HG03378 (cell line): ENCODE results near the gene BAZ1B.
"Not testable (repeated sequence)": the region's sequence is repeated elsewhere in the genome, so short reads cannot be mapped to it uniquely, and the experiment has no call there.

Experiments used
- ATAC-seq: cut with Tn5 transposase; IDR thresholded peaks from one replicate; pipeline ENCODE4 v1.9.1; 2021; ENCODE audit warnings: mild to moderate bottlenecking, moderate library complexity; ENCODE audit not compliant: unreplicated experiment

Gene BAZ1B

GRCh38 chr7:73429622-73430505 is 92.2 kb downstream of the BAZ1B start:
- ATAC-seq: no peak

DNA sequence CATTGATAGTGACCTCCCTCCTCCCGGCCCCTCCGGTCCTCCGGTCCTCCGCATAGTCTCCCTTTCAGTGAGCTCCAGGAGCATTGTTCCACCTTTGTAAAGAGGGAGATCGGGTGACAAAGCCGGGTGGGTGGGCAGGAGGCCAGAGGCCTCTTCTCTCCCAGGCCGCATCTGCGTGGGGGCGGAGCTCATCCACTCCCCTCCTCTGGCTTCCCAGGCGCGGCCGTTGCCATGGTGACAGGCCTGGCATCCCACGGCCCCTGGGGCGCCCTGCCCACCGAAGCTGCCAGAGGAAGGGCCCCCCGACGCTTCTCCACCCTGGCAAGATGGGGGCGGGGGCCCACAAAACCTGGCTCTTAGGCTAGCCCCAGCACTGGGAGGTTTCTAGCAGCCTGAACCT is 92.9 kb downstream of the BAZ1B start:
- ATAC-seq: no peak

- no peak for ATAC-seq
These were observed 93.9 kb downstream of the BAZ1B start for GRCh38 chr7:73427902-73428787.

DNA sequence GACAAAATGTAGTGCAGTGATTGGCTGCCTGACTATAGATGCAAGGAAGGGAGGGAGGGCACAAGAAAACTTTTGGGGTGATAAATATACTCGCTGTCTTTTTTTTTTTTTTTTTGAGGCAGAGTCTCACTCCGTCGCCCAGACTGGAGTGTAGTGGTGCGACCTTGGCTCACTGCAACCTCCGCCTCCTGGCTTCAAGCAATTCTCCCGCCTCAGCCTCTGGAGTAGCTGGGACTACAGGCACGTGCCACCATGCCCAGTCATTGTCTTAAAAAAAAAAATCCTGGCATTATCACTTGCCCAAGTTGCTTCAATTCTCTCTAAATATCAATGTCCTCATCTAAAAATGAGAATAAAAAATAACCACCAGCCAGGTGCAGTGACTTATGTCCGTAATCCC is 96.1 kb downstream of the BAZ1B start:
- ATAC-seq: no peak

GRCh38 chr7:73425356-73425983 is 96.6 kb downstream of the BAZ1B start:
- no peak for ATAC-seq

DNA sequence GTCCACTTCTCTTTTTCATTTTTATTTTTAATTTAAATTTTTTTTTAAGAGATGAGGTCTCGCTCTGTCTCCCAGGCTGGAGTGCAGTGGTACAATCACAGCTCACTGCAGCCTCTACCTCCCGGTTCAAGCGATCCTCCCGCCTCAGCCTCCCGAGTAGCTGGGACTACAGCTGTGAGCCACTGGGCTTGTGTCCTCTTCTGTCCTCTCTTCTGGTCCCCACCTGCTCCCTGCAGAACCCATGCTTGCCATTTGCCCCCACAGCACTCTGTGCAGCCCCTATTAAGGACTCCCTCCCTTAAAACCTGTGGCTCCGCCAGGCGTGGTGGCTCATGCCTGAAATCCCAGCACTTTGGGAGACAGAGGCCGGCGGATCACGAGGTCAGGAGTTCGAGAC is 97.6 kb downstream of the BAZ1B start:
- no peak for ATAC-seq

- ATAC-seq: no peak
These were observed 98.3 kb downstream of the BAZ1B start for GRCh38 chr7:73423519-73424488.

DNA sequence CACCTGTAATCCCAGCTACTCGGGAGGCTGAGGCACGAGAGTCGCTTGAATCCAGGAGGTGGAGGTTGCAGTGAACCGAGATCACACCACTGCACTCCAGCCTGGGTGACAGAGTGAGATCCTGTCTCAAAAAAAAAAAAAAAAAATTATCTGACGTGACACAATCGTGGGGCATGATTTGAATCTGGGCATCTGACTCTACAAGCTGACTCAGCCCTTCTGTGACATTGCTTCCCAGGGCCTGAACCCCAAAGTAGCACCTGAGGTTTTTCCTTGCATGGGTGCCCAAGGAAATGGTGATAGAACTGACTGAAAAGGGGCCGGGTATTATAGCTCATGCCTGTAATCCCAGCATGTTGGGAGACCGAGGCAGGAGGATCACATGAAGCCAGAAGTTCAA is 101.5 kb downstream of the BAZ1B start:
- ATAC-seq: not testable (repeated sequence)

DNA sequence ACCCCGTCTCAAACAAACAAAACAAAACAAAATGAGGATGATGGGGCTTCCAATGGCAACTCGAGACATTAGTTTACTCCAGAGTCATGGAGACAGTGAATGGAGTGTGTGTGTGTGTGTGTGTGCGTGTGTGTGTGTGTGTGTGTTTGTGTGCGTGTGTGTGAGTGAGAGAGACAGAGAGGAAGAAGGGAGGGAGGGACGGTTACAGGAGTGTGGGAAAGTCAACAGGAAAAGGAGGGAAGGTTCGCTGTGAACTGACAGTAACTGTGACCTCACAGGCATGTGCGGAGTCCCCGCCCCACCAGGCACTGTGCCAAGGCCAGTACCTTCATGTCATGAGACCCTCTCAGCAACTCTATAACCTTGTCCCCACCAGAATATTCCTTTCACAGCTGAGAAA is 102.1 kb downstream of the BAZ1B start:
- ATAC-seq: not testable (repeated sequence)

- no peak for ATAC-seq
These were observed 103.9 kb downstream of the BAZ1B start for GRCh38 chr7:73418113-73418703.

GRCh38 chr7:73410541-73411131 is 111.5 kb downstream of the BAZ1B start:
- not testable (repeated sequence) for ATAC-seq

DNA sequence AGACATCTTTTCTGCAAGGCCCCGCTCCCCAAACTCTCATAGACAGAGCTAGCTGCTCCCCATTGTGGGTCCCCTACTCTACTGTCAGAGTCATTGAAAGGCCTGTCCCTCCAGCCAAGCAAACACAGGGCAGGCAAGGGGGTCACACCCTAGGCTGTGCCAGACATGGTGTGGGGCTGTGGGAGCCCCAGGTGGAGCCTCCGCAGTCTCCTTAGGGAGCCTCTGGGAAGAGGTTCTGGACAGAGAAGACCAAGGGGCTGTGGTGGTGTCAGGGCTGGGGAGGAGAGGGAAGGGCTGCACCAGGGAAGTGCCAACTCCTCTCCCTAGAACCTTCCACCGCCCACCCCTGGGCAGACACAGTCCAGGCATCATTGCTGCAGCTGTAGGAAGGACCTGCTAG is 117.2 kb downstream of the BAZ1B start:
- ATAC-seq: not testable (repeated sequence)

DNA sequence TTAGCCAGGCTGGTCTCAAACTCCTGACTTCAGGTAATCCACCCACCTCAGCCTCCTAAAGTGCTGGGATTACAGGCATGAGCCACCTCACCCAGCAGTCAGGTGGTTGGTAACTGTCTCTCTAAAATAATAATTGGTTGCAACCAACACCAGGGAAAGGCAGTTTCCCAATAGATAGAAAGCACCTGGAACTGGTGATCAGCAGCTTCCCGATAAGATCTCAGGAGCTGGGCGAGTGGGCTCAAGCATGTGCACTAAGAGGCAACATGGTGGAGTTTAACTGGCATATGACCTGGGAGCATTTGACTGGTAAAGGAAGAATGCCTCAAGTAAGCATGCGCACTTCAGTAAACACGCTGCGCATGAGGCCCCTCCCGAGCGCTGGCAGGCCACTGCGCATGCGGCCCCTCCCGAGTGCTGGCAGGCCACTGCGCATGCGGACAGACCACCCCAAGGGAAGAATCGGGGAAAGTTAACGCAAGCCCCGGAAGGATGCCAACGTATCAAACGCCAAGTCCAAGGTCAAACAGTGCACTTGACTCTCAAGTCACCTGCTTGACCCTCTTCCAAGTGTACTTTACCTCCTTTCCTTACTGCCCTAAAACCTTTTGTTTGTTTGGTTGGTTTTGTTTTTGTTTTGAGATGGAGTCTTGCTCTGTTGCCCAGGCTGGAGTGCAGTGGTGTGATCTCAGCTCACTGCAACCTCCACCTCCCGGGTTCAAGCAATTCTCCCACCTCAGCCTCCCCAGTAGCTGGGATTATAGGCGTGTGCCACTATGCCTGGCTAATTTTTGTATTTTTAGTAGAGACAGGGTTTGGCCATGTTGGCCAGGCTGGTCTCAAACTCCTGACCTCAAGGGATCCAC is 122.7 kb downstream of the BAZ1B start:
- ATAC-seq: not testable (repeated sequence)

DNA sequence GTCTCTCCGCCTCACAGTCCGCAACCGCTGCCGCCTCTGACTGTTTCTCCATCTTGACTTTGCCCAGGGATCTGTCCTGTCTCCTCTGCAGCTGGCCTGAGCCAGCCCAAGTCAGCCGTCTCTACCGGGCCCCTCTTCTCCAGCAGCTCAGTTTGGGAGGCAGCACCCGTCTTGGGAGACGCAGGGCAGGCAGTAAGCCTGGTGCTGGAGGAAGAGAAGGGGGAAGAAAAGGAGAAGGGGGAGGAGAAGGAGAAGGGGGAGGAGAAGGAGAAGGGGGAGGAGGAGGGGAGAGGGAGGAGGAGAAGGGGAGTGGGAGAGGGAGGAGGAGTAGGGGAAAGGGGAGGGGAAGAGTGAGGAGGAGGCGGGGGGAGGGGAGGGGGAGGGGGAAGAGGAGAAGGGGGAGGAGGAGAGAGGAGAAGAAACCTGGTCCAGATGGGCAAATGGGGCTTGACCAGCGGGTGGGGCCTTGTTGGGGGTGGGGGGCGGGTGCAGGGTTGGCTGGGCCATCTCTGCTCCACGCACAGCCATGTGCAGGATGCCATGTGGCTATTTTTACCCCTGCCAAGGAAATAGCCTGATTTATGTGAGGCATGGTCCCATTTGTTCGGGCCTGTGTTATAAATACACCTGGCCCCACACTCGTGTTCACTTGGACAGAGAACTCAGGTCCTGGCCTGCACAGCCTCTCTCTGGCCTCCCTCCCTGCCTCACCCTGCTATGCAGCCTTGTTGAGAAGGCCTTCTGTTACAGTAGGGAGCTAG is 124.4 kb downstream of the BAZ1B start:
- ATAC-seq: no peak

DNA sequence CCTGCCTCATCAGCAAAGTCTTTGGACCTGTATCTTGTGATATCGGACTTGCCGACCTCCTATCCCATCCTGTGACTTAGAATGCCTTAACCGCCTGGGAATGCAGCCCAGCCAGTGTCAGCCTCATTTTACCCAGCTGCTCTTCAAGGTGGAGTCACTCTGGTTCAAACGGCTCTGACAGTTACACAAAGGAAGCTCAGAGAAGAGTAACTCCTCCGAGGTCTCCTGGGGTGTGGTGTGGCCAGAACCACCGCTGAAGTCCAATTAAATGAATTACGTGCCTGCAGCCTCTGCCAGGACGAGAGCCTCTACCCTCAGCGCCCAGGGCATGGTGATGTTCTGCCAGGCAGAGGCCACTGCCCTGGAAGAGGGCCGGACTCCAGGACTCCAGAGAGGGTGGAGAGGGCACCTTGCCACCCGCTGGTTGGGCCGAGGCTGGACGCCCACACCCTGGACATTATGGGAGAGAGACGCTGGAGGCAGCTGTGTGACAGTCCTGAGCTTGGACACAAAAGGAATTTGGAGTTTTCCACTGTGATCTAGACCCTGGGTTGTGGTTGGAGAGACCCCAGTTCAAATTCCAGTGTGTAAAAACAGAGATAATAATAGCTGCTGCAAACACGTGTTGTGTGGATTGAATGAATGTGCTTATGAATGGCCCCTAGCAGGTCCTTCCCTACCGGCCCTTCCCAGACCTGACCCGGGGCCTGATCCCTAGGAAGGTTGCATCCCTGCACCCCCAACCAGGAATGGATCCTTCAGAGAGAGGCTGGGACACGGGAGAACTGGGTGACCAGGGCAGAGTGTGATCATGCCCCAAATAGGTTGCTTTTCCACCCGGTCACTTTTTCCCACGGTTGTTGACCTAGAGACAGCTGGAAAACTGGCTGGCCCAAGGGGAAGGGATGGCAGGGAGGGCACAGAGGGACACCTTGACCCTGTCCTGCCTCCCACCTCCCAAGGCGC is 126.3 kb downstream of the BAZ1B start:
- no peak for ATAC-seq

GRCh38 chr7:73394422-73394821 is 127.7 kb downstream of the BAZ1B start:
- ATAC-seq: no peak

- ATAC-seq: no peak
These were observed 130.7 kb downstream of the BAZ1B start for GRCh38 chr7:73391396-73391795.
